Neuronal stem cell (in vitro differentiated cells): ENCODE results near the gene DNAJC18.
"Not testable (repeated sequence)": the region's sequence is repeated elsewhere in the genome, so short reads cannot be mapped to it uniquely, and the experiment has no call there.

Experiments used
- DNase-seq: peaks from one replicate; pipeline ENCODE4 v3.0.0-alpha.2; 2013; ENCODE audit warnings: low spot score
- H2AFZ ChIP-seq: one replicate; pipeline ENCODE4 v1.6.1; 2013; ENCODE audit warnings: mild to moderate bottlenecking, low read length, inconsistent platforms
- H2AK5ac ChIP-seq: 2 replicates; pipeline ENCODE4 v1.6.1; 2013; ENCODE audit warnings: low read depth, mild to moderate bottlenecking, inconsistent platforms, low read length, moderate library complexity, mixed read lengths
- H2BK120ac ChIP-seq: 2 replicates; pipeline ENCODE4 v1.6.1; 2013; ENCODE audit warnings: low read depth, mild to moderate bottlenecking, inconsistent platforms, low read length, moderate library complexity, mixed read lengths
- H2BK12ac ChIP-seq: one replicate; pipeline ENCODE4 v1.6.1; 2013; ENCODE audit warnings: low read length, inconsistent platforms
- H2BK15ac ChIP-seq: 2 replicates; pipeline ENCODE4 v1.6.1; 2013; ENCODE audit warnings: mild to moderate bottlenecking, low read length, inconsistent platforms, mixed read lengths
- H2BK5ac ChIP-seq: one replicate; pipeline ENCODE4 v1.6.1; 2013; ENCODE audit warnings: inconsistent platforms, mild to moderate bottlenecking, low read length, moderate library complexity
- H3K14ac ChIP-seq: one replicate; pipeline ENCODE4 v1.6.1; 2013; ENCODE audit warnings: low read length, inconsistent platforms
- H3K18ac ChIP-seq: 2 replicates; pipeline ENCODE4 v1.6.1; 2013; ENCODE audit warnings: low read length, inconsistent platforms
- H3K23ac ChIP-seq: 2 replicates; pipeline ENCODE4 v1.6.1; 2013; ENCODE audit warnings: low read depth, mild to moderate bottlenecking, mixed read lengths, low read length, inconsistent platforms; ENCODE audit not compliant: poor library complexity
- H3K27ac ChIP-seq: replicated peaks from 3 replicates; pipeline ENCODE4 v1.5.1; 2013; ENCODE audit warnings: low read length, inconsistent platforms
- H3K27me3 ChIP-seq, 3 experiments: 2 replicates each; pipeline ENCODE4 v1.6.1; 2013; ENCODE audit warnings: low read length in 3 of 3, mild to moderate bottlenecking in 2 of 3, inconsistent platforms in 1 of 3, low read depth in 1 of 3, mixed read lengths in 1 of 3, moderate library complexity in 1 of 3; ENCODE audit not compliant: control insufficient read depth in 3 of 3, insufficient read depth in 3 of 3
- H3K36me3 ChIP-seq, 2 donors: replicated peaks in 1 of 2; 2 replicates each; pipeline ENCODE4 v1.6.1; 2013; ENCODE audit warnings: low read length in 2 of 2; ENCODE audit not compliant: control insufficient read depth in 2 of 2, insufficient read depth in 2 of 2
- H3K4ac ChIP-seq: 2 replicates; pipeline ENCODE4 v1.6.1; 2013; ENCODE audit warnings: inconsistent platforms, mild to moderate bottlenecking, low read length, moderate library complexity
- H3K4me1 ChIP-seq, 2 donors: 1 replicate in 1 of 2; 2 replicates in 1 of 2; pipeline ENCODE4 v1.6.1; 2013; ENCODE audit warnings: low read length in 2 of 2, low read depth in 1 of 2; ENCODE audit not compliant: control insufficient read depth in 2 of 2, insufficient read depth in 1 of 2
- H3K4me2 ChIP-seq: one replicate; pipeline ENCODE4 v1.6.1; 2013; ENCODE audit warnings: mild to moderate bottlenecking, low read length, inconsistent platforms; ENCODE audit not compliant: insufficient read depth, poor library complexity, severe bottlenecking
- H3K4me3 ChIP-seq, 2 donors: 2 replicates each; pipeline ENCODE4 v1.5.1; 2013; ENCODE audit warnings: low read length in 2 of 2, mild to moderate bottlenecking in 2 of 2, inconsistent platforms in 1 of 2, moderate library complexity in 1 of 2
- H3K79me1 ChIP-seq: one replicate; pipeline ENCODE4 v1.6.1; 2013; ENCODE audit warnings: low read depth, mild to moderate bottlenecking, inconsistent platforms, low read length, moderate library complexity
- H3K9ac ChIP-seq: one replicate; pipeline ENCODE4 v1.6.1; 2013; ENCODE audit warnings: mild to moderate bottlenecking, low read depth, low read length, inconsistent platforms; ENCODE audit not compliant: poor library complexity
- H3K9me3 ChIP-seq, 2 donors: replicated peaks in 1 of 2; 2 replicates each; pipeline versions ENCODE3 to v1.6.1; 2013; ENCODE audit warnings: low read length in 2 of 2, mild to moderate bottlenecking in 2 of 2, inconsistent platforms in 1 of 2, low read depth in 1 of 2, mixed read lengths in 1 of 2, moderate library complexity in 1 of 2; ENCODE audit not compliant: control insufficient read depth in 2 of 2, insufficient read depth in 1 of 2
- H4K8ac ChIP-seq: one replicate; pipeline ENCODE4 v1.6.1; 2013; ENCODE audit warnings: low read depth, mild to moderate bottlenecking, inconsistent platforms, low read length, moderate library complexity
- H4K91ac ChIP-seq: one replicate; pipeline ENCODE4 v1.6.1; 2013; ENCODE audit warnings: low read length, low read depth, mild to moderate bottlenecking, inconsistent platforms; ENCODE audit not compliant: poor library complexity
- WGBS, 2 donors: extraction: QIAGEN DNeasy Blood & Tissue Kit; methylation state at CpG; one replicate each; pipeline ENCODE4 v1.1.7; 2013; ENCODE audit warnings: missing lambda C conversion rate in 2 of 2, mixed read lengths in 1 of 2; ENCODE audit not compliant: insufficient read length in 2 of 2, insufficient replicate concordance in 1 of 2; ENCODE audit errors: extremely low coverage in 2 of 2; 5-methylcytosine and 5-hydroxymethylcytosine counted together

The DNAJC18 gene

DNA sequence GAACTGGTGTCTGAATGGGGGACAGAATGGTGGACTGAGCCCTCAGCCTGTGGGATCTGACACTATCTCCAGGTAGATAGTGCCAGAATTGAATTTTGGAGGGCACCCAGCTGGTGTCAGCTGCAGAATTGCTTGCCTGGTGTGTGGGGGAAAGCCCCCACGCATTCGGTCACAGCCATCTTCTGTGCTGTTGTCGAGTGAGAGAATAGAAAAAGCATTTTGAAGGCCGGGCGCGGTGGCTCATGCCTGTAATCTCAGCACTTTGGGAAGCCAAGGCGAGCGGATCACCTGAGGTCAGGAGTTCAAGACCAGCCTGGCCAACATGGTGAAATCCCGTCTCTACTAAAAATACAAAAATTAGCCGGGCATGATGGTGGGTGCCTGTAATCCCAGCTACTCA, 52.4 kb downstream of the DNAJC18 start:
- not testable (repeated sequence) for DNase-seq, H2AFZ ChIP-seq, H2BK120ac ChIP-seq, H2BK15ac ChIP-seq, H3K23ac ChIP-seq, H3K4me1 ChIP-seq, H4K8ac ChIP-seq, H3K9me3 ChIP-seq, H2AK5ac ChIP-seq, H2BK12ac ChIP-seq, H3K4ac ChIP-seq, H3K4me3 ChIP-seq, H3K14ac ChIP-seq, H2BK5ac ChIP-seq, H3K4me2 ChIP-seq, H3K9ac ChIP-seq, H3K18ac ChIP-seq, H3K27ac ChIP-seq, H3K36me3 ChIP-seq, H3K79me1 ChIP-seq, H4K91ac ChIP-seq
- peaks cover 0 to 29% (median 7%) of the 10 kb centered on the region in 3 experiments for H3K27me3 ChIP-seq
- no CpG with 5 or more reads among the region's 10 CpGs for WGBS, 2 donors

DNA sequence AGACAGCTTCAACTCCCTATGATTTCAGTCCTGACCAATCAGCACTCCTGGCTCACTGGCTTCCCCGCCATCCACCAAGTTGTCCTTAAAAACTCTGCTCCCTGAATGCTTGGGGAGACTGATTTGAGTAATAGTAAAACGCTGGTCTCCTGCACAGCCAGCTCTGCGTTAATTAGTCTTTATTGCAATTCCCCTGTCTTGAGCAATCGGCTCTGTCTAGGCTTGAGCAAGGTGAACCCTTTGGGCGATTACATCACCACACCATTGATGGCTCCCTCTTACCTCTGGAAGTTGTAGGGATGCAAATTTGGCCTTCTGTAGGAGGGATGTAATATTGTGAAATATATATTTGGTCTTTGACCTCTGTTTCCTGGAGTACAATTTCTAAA, 53.3 kb downstream of the DNAJC18 start:
- WGBS, 2 donors: no CpG with 5 or more reads among the region's 5 CpGs
- H2BK15ac ChIP-seq: no peak overlapping the region
- no peak overlapping the region for H2BK120ac ChIP-seq
- no peak overlapping the region for H2BK12ac ChIP-seq
- no peak overlapping the region for H4K91ac ChIP-seq
- H2BK5ac ChIP-seq: no peak overlapping the region
- no peak overlapping the region for H3K4me2 ChIP-seq
- H3K4me3 ChIP-seq: no peak overlapping the region
- H2AFZ ChIP-seq: no peak overlapping the region
- H3K36me3 ChIP-seq: no peaks in the 10 kb centered on the region
- H3K23ac ChIP-seq: no peak overlapping the region
- no peak overlapping the region for H3K9ac ChIP-seq
- H2AK5ac ChIP-seq: no peak overlapping the region
- no peaks in the 10 kb centered on the region for H3K9me3 ChIP-seq
- H3K79me1 ChIP-seq: peaks cover 2% of the 10 kb centered on the region
- no peak for DNase-seq
- H4K8ac ChIP-seq: no peak overlapping the region
- H3K14ac ChIP-seq: no peak overlapping the region
- peaks cover 0 to 20% (median 0%) of the 10 kb centered on the region in 3 experiments for H3K27me3 ChIP-seq
- no peak overlapping the region for H3K27ac ChIP-seq
- no peak overlapping the region for H3K18ac ChIP-seq
- peaks cover 2 to 3% of the 10 kb centered on the region in 2 donors for H3K4me1 ChIP-seq
- H3K4ac ChIP-seq: no peak overlapping the region

DNA sequence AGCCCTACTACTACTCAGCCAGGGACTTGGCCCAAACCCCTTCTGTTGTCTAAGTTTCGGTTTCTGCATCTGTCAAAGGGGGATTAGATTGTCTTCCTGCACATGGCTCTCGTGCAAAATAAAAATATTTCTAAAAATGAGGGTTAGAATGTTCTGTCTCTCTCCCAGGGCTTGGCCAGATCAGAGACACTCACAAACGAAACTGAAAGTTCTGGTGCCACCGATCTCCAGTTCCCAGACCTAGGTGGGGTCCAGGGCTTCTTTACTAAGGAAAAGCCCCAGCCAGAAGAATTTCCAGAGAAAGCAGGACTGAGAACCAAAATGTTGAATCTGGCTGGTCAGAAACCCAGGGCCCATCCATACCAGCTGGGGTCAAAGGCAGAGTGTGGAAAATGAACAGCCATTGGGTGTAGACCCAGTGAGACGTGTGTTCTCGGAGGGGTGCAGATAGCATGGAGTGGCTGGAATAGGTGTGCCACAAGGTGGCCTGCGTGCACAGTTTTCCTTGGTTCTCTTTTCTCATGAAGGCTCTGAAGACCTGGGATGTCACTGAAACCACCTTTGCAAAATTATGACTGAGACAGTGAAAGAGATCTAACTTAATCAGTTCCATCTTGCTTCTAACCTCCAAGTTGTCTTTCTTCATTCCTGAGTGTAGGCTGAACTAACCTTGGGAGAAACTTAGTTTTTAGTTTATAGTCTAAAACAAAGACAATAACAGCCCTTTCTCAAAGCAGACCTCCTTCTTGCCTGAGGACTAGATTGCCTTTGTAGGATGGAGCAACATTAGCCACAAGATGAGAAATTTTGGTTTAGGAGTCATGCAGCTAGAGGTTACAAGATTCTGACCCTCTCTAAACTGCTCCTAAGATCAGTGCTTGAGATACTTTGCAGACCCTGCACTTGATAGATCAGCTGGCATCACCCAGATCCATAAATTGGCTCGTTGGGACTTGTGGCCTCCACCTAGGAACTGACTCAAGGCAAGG, 54.0 kb downstream of the DNAJC18 start:
- Histone ChIP-seq H3K23ac (no peak overlapping the region), H3K4me2 (no peak overlapping the region), H2BK12ac (no peak overlapping the region), H3K9me3 (no peaks in the 10 kb centered on the region), H2BK5ac (no peak overlapping the region), H3K79me1 (peaks cover 2% of the 10 kb centered on the region), H2BK15ac (no peak overlapping the region), H4K91ac (no peak overlapping the region), H3K4ac (no peak overlapping the region), H3K18ac (no peak overlapping the region), H3K9ac (no peak overlapping the region), H2AFZ (no peak overlapping the region), H3K27me3 (peaks cover 0 to 16% (median 0%) of the 10 kb centered on the region in 3 experiments), H3K4me1 (peaks cover 2 to 4% of the 10 kb centered on the region in 2 donors), H3K14ac (no peak overlapping the region), H2BK120ac (no peak overlapping the region), H3K36me3 (no peaks in the 10 kb centered on the region), H4K8ac (no peak overlapping the region), H2AK5ac (no peak overlapping the region), H3K4me3 (no peak overlapping the region), H3K27ac (no peak overlapping the region)
- WGBS, 2 donors: no CpG with 5 or more reads among the region's 8 CpGs
- no peak for DNase-seq

DNA sequence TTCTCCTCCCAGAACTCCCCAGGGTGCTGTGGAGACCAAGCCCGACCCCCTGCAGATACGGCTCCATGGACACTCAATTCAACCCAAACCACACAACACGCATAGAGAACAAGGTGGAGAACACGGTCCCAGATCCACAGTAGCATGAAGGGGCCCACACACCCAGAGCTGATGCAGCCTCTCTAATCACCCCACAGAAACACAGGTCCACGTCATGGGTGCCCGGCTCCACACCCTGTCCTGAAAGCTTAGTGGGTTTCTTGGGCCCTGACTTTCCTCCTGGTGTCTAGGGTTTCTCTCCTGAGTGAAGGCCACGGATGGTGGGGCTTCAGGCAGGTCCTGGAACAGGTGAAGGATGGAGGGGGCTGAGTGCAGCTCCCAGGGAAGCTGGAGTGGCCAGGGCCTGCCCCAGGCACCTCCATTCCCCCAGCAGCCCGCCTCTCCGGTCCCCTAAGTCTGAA, 54.7 kb downstream of the DNAJC18 start:
- no peak overlapping the region for H4K91ac ChIP-seq
- WGBS, 2 donors: no CpG with 5 or more reads among the region's 9 CpGs
- no peak for DNase-seq
- H3K4ac ChIP-seq: no peak overlapping the region
- H2AFZ ChIP-seq: no peak overlapping the region
- H3K23ac ChIP-seq: no peak overlapping the region
- H2AK5ac ChIP-seq: no peak overlapping the region
- no peak overlapping the region for H3K4me3 ChIP-seq
- H2BK120ac ChIP-seq: no peak overlapping the region
- H3K79me1 ChIP-seq: peaks cover 3% of the 10 kb centered on the region
- H2BK15ac ChIP-seq: no peak overlapping the region
- H3K4me2 ChIP-seq: no peak overlapping the region
- H3K36me3 ChIP-seq: no peaks in the 10 kb centered on the region
- H3K4me1 ChIP-seq: peaks cover 2 to 6% of the 10 kb centered on the region in 2 donors
- H3K27me3 ChIP-seq: peaks cover 0 to 16% (median 0%) of the 10 kb centered on the region in 3 experiments
- H3K14ac ChIP-seq: no peak overlapping the region
- H3K18ac ChIP-seq: no peak overlapping the region
- no peak overlapping the region for H3K27ac ChIP-seq
- H4K8ac ChIP-seq: no peak overlapping the region
- H3K9me3 ChIP-seq: no peaks in the 10 kb centered on the region
- H2BK5ac ChIP-seq: no peak overlapping the region
- H3K9ac ChIP-seq: no peak overlapping the region
- H2BK12ac ChIP-seq: no peak overlapping the region
